Heart left ventricle (tissue), 13 donors: ENCODE results near the gene TAPT1.

ENCODE experiments used
- CTCF ChIP-seq, 12 donors: fragments of 200-600 bp; sonication (generic) in 4 of 12; IDR thresholded peaks; one replicate each; pipeline versions ENCODE4 v1.5.0 to v1.8.0; 2018 to 2022; ENCODE audit warnings: antibody characterized with exemption in 12 of 12, mild to moderate bottlenecking in 5 of 12
- POLR2A ChIP-seq, 2 donors: fragments of 450-650 bp; IDR thresholded peaks; one replicate each; pipeline ENCODE4 v1.6.1; 2017; ENCODE audit warnings: antibody characterized with exemption in 2 of 2, mild to moderate bottlenecking in 2 of 2, moderate library complexity in 2 of 2
- donor health status: ischemic (EF 13 %, LVEDD 7.1; RV severe dilation, severe dysfunction).
- donor health status: DM: no; HTN: yes; CAD: no.
- donor health status: DM: no; HTN: no; CAD: no.
- donor health status: ischemic (EF 25% LVEDD 6.9; RV normal size, moderate dysfunction).
- donor health status: ischemic (EF 25% LVEDD 5.7; RV mildly dilated, moderate dysfunction).
- donor health status: ischemic (EF 35%, LVEDD 5.7; RV mildly dilated, moderate dysfunction).
- donor health status: nonischemic (EF 11% LVEDD 7.7; RV severe dilation, severe dysfunction).
- donor health status: DM: yes; HTN: yes; CAD: no.
- donor health status: PGD.
- donor health status: ischemic (EF 29% LVEDD 5.4; RV normal size, mild dysfunction).
- donor health status: nonischemic (EF 23%, LVEDD 6.1; RV moderate dilation, normal function).

- TF ChIP-seq CTCF (IDR thresholded peaks at IDR 0.05) (no peak), POLR2A (IDR thresholded peaks at IDR 0.05) (no peak)
These were observed 36.8 kb upstream of the TAPT1 start for GRCh38 chr4:16263056-16263455.
